CD1c-positive myeloid dendritic cell (primary cell): ENCODE results near the gene SST.

ENCODE experiments used
- DNase-seq: peaks from one replicate; pipeline ENCODE4 v3.0.0-alpha.2; 2016; ENCODE audit errors: extremely low spot score

The SST gene

GRCh38 chr3:187629711-187630110 lies 40.5 kb downstream of the SST start:
- DNase-seq: no peak

- no peak for DNase-seq
Measured at GRCh38 chr3:187628169-187628568, 42.0 kb downstream of the SST start.

- DNase-seq: no peak
Measured at GRCh38 chr3:187626581-187626980, 43.6 kb downstream of the SST start.

GRCh38 chr3:187624588-187624987 lies 45.6 kb downstream of the SST start:
- no peak for DNase-seq

GRCh38 chr3:187623285-187623814 lies 46.8 kb downstream of the SST start:
- no peak for DNase-seq

- DNase-seq: no peak
Measured at GRCh38 chr3:187621881-187622280, 48.3 kb downstream of the SST start.

- no peak for DNase-seq
Measured at GRCh38 chr3:187619461-187619860, 50.7 kb downstream of the SST start.
